ENCODE measurements around the gene INSRR. TPM values are rescaled to one million over a fixed set of nuclear protein-coding genes. Genes with fewer than 3 reads are reported as not detected.
A peak's percentile ranks its signal among the peaks of the same experiment; 100 is the strongest.

Gene INSRR
- total RNA-seq, 1 donor from 2014 or later, result 0.24 TPM

DNA sequence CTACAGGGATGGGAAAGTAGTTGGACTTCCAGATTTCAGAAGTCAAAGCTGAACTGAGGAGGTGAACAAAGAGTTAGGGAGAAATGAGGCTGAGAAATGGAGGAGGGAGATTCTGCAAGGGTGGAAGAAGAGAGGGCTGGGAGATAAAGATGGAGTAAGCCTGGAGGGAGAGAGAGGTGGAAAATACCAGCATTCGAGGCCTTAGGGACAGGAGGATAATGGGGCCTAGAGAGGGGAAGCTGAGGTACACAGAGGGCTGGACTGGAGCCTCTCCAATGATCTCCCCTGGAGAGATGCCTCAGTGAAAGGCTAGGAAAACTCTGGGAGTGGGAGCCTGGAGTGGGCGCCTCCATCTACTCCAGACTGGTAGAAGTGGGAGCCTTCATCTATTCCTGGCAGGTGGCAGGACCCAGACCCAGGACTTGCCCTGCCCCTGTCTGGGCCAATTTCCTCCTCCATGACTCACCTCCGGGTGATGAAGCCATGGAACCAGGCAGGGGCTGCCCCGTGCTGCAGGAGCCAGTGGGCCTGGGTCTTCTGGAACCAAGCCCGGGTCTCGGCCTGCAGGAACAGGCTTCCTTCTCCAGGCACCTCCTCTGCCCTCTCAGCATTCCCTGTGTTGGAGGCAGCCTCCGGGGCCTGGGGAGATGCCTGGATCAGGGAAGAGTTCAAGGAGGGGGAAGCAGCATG, 44.2 kb downstream of the INSRR start:
- peak; percentile 69 for DNase-seq (ENCODE audit: low spot score)
- intact Hi-C loops (cut with DNase I), result no loop called here

DNA sequence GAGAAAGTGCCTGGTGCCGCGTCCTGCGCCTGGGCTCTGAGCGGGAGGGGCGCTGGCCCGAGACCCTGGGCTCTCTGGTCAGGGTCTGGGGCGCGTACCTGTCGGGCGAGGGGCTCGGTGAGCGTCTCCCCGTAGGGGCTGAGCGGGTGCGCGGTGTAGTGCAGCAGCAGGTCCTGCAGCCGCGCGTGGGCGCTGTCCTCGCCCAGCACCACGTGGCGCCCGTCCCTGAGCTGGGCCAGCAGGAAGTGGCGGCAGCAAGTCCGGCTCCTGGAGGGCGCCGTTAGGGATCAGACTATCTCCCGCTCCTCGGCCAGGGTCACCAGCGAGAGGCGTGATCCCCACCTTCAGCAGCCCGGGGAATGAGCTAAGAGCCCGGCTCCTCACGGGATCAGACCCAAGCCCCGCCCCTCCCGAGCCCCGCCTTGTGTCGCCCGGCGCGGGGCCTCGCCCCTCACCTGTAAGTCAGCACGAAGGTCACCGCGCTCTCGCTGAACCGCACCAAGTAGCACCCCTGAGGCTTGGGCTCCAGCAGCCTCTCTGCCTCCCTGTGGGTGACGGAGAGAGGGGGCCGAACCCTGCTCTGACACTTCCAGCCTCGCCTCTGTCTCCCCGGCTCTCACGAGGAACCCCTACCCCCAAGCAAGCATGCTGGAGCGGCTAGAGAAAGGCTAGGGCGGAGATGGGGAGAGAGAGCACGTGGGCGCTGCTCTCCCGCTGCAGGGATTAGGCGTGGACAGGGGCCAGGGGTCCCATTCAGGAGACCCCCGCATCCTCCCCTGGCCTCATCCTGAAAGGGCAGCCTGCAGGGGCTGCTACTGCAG, 45.0 kb downstream of the INSRR start:
- peak; percentile 85 for DNase-seq (ENCODE audit: low spot score)
- intact Hi-C loops (cut with DNase I), result no loop called here

DNA sequence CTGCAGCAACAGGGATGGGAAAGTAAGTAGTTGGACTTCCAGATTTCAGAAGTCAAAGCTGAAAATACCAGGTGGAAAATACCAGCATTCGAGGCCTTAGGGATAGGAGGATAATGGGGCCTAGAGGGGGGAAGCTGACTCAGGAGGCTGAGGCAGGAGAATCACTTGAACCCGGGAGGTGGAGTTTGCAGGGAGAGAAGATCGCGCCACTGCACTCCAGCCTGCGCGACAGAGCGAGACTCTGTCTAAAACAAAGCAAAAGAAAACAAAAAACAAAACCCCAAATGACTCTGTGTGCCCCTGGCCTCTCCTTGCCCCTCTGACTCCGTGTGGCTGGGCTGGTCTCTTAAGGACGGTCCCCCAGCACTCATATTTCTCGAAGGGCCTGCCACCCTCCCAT, 45.6 kb downstream of the INSRR start:
- intact Hi-C loops (cut with DNase I), result no loop called here
- no peak for DNase-seq (ENCODE audit: low spot score)

DNA sequence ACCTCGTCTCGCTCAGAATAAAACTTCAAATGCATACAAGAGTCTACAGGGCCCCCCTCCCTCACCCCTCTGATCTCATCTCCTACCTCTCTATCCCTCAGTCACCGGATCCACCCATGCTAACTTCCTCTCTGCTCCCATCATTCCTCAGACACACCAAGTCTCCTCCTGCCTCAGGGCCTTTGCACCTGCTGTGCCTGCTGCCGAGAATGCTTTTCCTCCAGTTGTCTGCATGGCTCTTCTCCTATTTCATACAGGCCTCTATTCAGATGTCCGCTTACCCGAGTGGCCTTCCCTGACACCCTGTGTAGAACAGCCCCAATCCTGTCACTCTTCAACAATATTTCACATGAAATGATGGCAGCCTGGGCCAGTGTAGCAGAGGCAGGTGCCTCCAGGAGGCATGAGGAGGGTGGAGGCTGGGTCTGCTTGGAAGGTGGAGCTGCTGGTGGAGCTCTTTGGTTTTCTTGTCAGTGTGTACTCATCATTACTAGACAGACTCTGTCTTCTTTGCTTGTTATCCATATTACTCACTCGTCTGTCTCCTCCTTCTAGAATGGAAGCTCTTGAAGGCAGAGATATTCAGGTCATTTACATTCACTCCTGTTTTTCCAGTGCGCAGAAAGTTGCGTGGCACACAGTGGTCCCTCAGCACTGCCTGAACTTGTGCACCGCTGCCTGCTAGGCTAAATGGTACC, 46.5 kb downstream of the INSRR start:
- intact Hi-C loops (cut with DNase I), result no loop called here

DNA sequence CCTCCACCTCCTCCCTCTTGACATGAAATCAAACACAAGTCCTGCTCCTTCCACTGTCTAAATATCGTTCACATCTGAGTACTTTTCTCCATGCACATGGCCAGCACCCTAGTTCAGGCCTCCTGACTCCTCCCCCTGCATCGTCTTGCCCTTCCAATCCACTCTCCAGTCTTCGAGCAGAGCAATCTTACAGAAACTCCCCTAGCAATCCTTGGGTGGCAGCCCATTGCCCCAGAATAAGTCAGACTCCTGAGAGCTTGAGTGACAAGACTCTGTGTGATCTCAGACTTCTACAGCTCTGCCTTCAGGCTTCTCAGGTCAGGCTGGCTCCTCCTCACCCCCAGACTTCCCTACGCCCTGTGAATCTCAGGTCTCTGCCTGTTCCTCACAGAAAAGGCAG, 47.7 kb downstream of the INSRR start:
- intact Hi-C loops (cut with DNase I), result no loop called here
- no peak for DNase-seq (ENCODE audit: low spot score)

More for the DNA sequence above, 46.5 kb downstream of the INSRR start:
- peak; percentile 15 for DNase-seq (ENCODE audit: low spot score)

DNA sequence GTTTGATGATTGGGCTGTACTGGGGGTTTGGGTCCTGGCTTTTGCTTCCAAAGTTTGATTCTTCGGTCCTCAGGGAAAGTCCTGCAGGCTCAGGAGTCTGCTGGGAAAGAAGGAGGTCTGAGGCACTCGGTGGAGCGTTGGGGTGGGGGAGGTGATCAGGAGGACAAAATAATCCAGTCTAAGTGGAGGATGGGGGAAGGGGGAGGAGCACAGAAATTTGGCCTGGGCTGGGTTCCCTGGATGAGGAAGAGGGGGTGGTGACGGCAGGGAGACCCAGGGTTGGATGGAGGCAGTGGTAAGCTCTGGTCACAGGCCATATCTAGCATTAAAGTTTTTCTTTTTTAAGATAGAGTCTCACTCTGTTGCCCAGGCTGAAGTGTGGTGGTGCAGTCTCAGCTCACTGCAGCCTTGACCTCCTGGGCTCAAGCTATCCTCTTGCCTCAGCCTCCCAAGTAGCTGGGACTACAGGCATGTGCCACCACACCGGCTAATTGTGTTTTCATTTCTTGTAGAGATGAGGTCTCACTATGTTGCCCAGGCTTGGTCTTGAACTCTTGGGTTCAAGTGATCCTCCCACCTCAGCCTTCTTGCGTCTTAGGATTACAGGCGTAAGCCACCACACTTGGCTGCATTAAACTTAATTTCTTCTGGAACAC, 49.1 kb downstream of the INSRR start:
- intact Hi-C loops (cut with DNase I), result no loop called here
- DNase-seq (ENCODE audit: low spot score), result peak; percentile 61

DNA sequence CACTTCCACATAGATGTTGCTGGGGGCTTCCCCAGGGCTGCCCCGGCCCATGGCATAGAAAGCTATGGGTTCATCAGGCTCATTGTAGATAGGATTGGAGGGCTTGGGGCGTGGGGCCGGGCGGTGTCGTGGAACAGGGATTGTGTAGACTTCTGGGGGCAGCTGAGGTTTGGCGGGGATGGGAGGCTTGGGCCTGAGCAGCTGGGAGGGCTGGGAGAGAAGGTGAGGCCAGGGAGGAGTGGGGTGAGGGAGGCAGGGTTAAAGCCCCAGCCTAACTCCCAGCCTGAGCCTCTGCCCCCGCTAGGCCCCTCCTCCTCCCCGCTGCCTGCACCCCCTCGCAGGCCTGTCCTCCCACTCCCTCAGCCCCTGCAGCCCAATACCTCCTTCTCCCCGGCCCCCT, 49.6 kb downstream of the INSRR start:
- intact Hi-C loops (cut with DNase I), result no loop called here
- DNase-seq (ENCODE audit: low spot score), result peak; percentile 62

DNA sequence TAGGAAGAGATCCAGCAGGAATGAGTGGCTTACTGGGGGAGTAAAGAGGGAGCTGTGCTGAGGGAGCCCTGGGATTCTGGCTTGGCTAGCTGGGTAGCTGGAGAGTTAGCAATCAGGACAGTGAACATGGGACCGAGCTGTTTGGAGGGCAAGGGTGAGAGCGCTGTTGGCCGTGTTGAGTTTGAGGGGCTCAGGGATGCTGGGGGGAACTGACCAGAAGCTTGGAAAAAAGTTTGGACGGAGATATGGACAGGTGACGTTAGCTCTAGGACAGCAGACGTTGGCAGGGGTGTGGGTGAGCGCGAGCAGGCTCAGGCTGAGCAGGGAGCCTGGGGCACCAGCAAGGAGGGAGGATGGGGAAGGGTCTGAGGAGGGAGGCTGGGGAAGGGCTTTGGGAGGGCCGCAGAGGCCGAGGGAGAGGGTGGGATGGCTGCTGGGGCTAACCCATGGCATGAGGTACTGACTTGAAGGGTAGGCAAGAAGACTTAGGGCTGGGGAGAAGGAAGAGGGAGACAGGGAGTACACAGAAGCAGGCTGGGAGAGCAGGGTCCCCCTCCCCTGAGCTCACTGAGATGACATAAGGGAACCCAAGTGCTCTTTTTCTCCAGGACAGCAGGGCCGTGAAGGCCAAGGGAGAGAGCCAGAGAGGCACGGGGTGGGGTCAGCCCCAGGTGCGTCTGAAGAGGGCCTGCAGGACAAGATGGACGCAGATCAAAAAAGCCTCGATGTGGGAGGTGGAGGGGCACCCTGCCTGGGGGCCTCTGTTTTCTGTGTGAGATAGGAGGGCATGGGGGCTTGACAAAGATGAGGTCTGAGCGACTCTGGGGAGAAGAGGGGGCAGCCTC, 50.5 kb downstream of the INSRR start:
- no peak for DNase-seq (ENCODE audit: low spot score)
- intact Hi-C loops (cut with DNase I), result no loop called here

DNA sequence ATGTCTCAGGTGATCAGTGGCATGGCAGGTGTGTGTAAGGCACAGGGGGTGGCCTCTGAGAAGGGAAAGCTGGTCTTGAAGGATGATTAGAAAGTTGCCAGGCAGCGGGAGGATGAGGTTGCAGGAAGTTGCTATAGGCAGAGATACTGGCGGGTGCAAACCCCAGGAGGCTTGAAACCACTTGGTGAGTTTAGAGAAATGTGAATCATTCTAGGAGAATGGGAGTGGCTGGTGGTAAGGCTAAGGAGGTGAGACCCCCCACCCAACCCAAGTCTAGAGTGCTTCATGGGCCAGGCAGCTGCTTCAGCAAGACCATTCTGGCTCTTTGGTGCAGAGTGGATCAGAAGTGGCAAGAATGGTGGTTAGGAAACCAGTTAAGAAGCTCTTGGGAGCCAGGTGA, 51.3 kb downstream of the INSRR start:
- no peak for DNase-seq (ENCODE audit: low spot score)
- intact Hi-C loops (cut with DNase I), result no loop called here

DNA sequence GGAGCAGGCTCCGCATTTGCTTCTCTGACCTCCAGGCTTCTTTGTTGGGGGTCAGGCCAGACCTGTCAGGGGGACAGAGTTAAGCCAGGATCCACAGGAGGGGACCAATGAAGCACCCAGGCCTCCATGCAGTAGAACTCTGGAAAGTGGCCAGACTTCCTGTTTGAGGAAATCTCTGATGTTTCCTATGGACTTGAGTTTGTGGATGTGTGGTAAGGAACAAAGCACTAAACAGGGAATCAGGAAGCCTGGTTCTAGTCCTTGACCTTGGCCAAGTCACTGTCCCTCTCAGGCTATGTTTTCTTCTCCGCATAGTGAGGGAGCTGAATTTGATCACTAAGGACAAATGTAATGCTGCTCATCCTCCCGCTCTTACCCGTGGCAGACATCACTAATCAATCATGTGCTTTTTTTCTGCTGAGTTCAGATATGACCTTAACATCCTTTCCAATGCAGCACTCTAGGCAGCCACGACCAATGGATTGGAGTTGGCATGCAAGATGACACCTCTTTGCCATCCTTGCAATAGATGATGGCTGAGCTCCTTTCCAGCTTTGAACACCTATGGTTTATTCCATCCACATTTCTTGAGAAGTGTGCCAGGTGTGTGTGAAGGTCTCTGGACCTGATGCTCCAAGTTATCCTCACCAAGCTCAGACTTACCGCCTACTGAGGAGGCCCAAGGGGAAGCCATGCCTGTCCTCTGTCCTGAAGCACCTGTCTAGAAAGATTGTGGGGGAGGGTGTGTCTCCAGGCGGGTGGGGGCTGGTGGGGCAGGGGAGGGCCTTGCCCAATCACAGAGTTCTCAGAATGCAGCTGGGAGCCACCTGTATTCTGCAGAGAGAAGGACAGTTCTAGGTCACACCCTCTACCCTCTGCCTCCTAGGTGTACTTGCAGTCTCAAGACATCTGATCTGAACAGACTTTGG, 52.1 kb downstream of the INSRR start:
- no peak for DNase-seq (ENCODE audit: low spot score)
- intact Hi-C loops (cut with DNase I), result no loop called here

DNA sequence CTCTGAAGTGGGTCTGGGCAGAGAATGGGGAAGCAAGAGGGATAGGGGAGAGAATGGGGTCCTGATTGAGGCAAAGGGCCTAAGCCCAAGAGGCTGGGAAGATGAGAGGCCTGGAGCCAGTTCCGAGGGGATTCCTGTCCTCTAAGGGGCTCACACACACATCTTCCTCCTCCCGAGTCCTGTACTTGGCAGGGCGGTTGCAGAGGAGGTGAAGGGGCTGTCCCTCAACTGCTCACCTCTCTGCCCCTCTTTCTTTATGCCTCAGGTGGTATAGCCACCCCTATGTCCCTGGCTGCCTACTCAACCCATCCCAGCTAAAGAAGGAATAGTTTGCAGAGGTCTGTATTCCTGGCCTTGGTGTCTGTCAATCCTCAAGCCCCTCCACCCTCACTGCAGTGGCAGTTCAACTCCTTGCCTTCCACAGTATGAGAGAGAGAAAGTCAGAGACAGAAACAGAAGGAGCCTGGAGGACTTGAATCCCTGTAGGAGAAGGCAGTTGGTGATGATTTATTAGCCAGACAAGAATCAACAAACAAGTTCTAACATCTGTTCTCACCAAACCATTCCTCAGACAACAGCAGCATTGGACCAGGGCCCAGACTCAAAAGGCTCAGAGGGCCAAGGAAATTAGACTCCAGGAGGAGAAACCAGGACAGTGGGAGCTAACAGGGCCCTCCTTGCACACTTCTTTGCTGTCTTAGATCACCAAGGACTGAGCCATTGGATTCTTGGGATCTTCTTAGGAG, 53.0 kb downstream of the INSRR start:
- no peak for DNase-seq (ENCODE audit: low spot score)
- intact Hi-C loops (cut with DNase I), result no loop called here

DNA sequence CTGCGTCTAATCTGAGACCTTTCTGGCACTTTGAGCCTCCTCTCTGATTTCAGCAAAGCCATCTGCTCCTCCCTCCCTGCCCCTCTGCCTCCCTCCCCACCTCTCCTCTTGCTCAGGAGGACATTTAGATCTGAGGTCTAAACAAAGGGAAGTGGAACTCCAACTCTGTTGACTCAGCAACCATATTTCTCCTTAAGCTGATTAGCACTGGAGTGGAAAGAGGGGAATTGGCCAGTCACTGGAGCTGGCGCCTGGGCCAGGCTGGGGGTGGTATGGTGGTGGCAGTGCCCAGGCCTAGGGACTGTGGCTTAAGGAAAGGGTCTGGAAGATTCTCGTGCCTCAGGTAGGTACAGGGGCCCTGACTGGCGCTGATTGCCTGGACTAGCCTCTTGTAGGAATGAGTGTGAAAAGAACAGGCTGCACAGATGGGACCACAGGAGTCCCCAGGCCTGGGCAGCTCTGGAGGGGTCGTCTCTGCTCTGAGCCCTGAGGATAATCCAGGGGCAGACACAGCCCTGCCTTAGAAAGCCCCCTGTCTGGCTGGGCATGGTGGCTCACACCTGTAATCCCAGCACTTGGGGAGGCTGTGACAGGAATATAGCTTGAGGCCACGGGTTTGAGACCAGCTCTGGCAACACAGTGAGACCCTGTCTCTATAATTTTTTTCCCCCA, 54.2 kb downstream of the INSRR start:
- no peak for DNase-seq (ENCODE audit: low spot score)
- intact Hi-C loops (cut with DNase I), result no loop called here

DNA sequence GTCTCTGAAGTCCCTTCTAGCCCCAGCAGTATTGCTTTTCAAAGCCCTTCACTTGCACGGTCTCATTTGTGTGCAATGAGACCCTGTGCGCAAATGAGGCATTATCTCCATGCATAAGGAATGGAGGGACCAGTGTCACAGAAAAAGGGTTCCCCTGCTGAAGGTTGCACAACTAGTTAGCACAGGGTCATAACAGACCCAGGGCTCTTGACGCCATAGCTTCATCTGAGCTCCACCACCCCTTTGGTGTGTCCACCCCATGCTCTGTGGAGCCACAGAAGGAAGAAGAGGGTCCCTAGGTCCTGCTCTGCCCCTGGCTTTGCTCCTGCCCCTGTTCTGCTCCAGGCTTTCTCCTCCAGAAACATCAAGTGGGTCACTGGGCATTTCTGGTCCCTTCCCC, 54.9 kb downstream of the INSRR start:
- intact Hi-C loops (cut with DNase I), result no loop called here
- DNase-seq (ENCODE audit: low spot score), result no peak

DNA sequence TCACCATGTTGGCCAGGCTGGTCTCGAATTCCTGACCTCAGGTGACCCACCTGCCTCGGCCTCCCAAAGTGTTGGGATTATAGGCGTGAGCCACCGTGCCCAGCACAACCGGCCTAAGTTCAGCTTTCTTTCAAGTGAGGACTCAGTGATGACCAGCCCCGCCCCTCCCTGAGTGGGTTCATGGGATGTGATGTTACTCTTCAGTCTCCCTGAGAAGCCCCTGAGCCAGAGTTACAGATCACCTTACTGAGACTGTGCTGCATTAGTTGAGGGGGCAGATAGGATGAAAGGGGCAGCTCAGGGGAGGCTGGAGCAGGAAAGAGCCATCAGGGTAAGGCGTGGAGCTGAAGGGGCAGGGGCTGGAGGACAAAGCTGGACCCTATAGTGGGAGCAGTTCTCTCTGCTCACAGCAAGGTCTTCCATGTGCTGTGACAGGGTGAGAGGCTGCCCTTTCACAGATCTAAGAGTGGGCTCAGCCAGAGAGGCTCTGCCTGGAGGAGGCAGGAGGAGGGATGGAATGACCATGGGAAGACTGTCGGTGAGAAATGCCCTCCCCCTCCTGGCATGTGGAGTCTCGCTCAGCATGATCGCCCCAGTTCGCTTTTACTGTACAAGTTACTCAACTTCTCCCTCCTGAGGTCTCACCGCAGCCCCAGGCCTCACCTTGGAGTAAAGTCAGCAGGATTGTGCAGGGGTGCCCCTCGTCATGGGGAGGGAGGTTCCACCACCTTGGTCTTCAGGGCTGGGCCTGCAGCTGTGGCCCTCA, 55.6 kb downstream of the INSRR start:
- intact Hi-C loops (cut with DNase I), result no loop called here

DNA sequence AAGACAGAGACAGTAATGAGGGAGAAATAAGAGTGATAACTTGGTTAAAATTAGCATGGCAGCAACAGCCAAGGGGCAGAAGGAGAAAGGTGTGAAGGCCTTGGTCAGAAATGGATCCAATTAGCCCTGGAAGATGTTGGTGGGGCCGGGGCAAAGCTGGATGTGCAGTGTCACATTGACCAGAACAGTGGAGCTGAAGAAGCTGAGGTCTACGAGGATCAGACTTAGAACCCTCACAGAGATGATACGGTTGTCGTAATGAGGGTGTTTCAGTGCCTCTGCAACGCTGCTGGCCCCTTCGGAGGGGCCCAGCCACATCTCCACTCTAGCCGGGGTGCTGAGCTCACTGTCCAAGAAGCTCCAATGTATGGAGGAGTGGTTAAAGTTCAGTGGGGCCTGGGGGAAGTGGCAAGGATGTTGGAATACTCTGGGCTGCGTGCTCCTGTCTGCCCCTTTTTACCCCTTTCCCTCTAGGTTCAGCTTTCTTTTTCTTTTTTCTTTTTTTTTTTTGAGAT, 56.4 kb downstream of the INSRR start:
- intact Hi-C loops (cut with DNase I), result no loop called here
- no peak for DNase-seq (ENCODE audit: low spot score)

More for the DNA sequence above, 55.6 kb downstream of the INSRR start:
- no peak for DNase-seq (ENCODE audit: low spot score)

Data from cardiac septum (tissue), 1 donor.